NCI-H2081 (cell line): ENCODE results near the gene KIF18B.

ENCODE experiments used
- DNase-seq, 2 experiments: peaks; one replicate each; lab custom pipeline; 2025; lab: John Stamatoyannopoulos, UW

Gene KIF18B

GRCh38 chr17:44905006-44906000 lies 42.3 kb downstream of the KIF18B start:
- DNase-seq: no peak

- no peak for DNase-seq
These were observed 43.3 kb downstream of the KIF18B start for GRCh38 chr17:44904001-44904984.

- no peak for DNase-seq
These were observed 44.4 kb downstream of the KIF18B start for GRCh38 chr17:44903012-44903685.

- no peak for DNase-seq
These were observed 45.3 kb downstream of the KIF18B start for GRCh38 chr17:44902135-44902760.

- DNase-seq: no peak
These were observed 46.1 kb downstream of the KIF18B start for GRCh38 chr17:44901411-44901921.

GRCh38 chr17:44900894-44901293 lies 46.7 kb downstream of the KIF18B start:
- DNase-seq: peak in 1 of 2 experiments; percentile 50

GRCh38 chr17:44899074-44899782 lies 48.3 kb downstream of the KIF18B start, which contains the start of gene EFTUD2:
EFTUD2 (minus strand) TSS chr17:44899445; CDS start chr17:44894521, 4,924 bp downstream.
- DNase-seq: peak; percentile 92

- DNase-seq: no peak
These were observed 48.9 kb downstream of the KIF18B start for GRCh38 chr17:44898768-44899073.

- no peak for DNase-seq
These were observed 52.9 kb downstream of the KIF18B start for GRCh38 chr17:44894642-44895041.

- peak in 1 of 2 experiments; percentile 7 for DNase-seq
These were observed 55.3 kb downstream of the KIF18B start for GRCh38 chr17:44892250-44892649.

- no peak for DNase-seq
These were observed 58.6 kb downstream of the KIF18B start for GRCh38 chr17:44889003-44889402.

GRCh38 chr17:44887971-44888954 lies 59.3 kb downstream of the KIF18B start:
- no peak for DNase-seq

GRCh38 chr17:44887016-44887415 lies 60.6 kb downstream of the KIF18B start:
- no peak for DNase-seq

GRCh38 chr17:44884941-44885340 lies 62.6 kb downstream of the KIF18B start:
- no peak for DNase-seq

GRCh38 chr17:44881145-44881544 lies 66.4 kb downstream of the KIF18B start:
- DNase-seq: no peak

GRCh38 chr17:44880062-44880461 lies 67.5 kb downstream of the KIF18B start:
- no peak for DNase-seq

GRCh38 chr17:44879376-44879775 lies 68.2 kb downstream of the KIF18B start:
- no peak for DNase-seq

GRCh38 chr17:44878627-44879221 lies 68.8 kb downstream of the KIF18B start:
- DNase-seq: peak; percentile 19 to 31

- DNase-seq: no peak
These were observed 70.5 kb downstream of the KIF18B start for GRCh38 chr17:44877121-44877520.
